Endothelial cell of umbilical vein (primary cell): ENCODE measurements around the gene MTHFR. TPM values are rescaled to one million over a fixed set of nuclear protein-coding genes. Genes with fewer than 3 reads are reported as not detected.

Source experiments
- BruUV-seq: library from RNA; stranded (reverse); fragments of 400-500 nt; replicated peaks from 2 replicates; lab custom pipeline; 2021; lab: Mats Ljungman, UMichigan
- CTCF ChIA-PET: fragments of 300-600, 350-600 bp; sonication (Branson Sonifier 250); formaldehyde crosslinking; loops from one replicate; lab custom pipeline; 2021; ENCODE audit warnings: antibody characterized with exemption, inconsistent platforms; lab: Charles Lee
- POLR2A ChIA-PET: fragments of 300-600, 350-600 bp; sonication (Branson Sonifier 250); formaldehyde crosslinking; loops from one replicate; lab custom pipeline; 2021; ENCODE audit warnings: antibody characterized with exemption, inconsistent platforms; lab: Charles Lee
- DNase-seq: peaks from one replicate; pipeline ENCODE4 v3.0.0-alpha.2; 2011; ENCODE audit warnings: low read depth, low spot score
- FAIRE-seq: peaks from 2 replicates; lab custom pipeline; 2011; peaks lifted over from hg19 to GRCh38; lab: Jason Lieb, UNC
- H2AFZ ChIP-seq: 2 replicates; pipeline ENCODE4 v1.6.0; 2012; ENCODE audit warnings: low read depth, low read length, control low read depth, inconsistent platforms
- H3K27ac ChIP-seq: 2 replicates; pipeline ENCODE4 v1.5.1; 2011; ENCODE audit warnings: low read depth, mild to moderate bottlenecking, control low read depth, low read length, moderate library complexity; ENCODE audit not compliant: insufficient read depth
- H3K27me3 ChIP-seq, 2 experiments: 2 replicates each; pipeline versions ENCODE4 v1.6.0 to v1.6.1; 2011; ENCODE audit warnings: low read length in 2 of 2, mixed read lengths in 1 of 2; ENCODE audit not compliant: control insufficient read depth in 2 of 2, insufficient read depth in 2 of 2
- H3K36me3 ChIP-seq, 2 experiments: 2 replicates in 1 of 2; 3 replicates in 1 of 2; pipeline ENCODE4 v1.5.1; 2011; ENCODE audit warnings: low read length in 2 of 2, mild to moderate bottlenecking in 1 of 2, moderate library complexity in 1 of 2; ENCODE audit not compliant: control insufficient read depth in 2 of 2, insufficient read depth in 2 of 2; ENCODE audit errors: extremely low read depth in 1 of 2
- H3K4me1 ChIP-seq: 3 replicates; pipeline ENCODE4 v1.5.1; 2011; ENCODE audit warnings: mild to moderate bottlenecking, low read length; ENCODE audit not compliant: control insufficient read depth, insufficient read depth; ENCODE audit errors: extremely low read depth
- H3K4me2 ChIP-seq: 2 replicates; pipeline ENCODE4 v1.6.1; 2011; ENCODE audit warnings: low read length, control low read depth, mixed read lengths; ENCODE audit not compliant: insufficient read depth
- H3K4me3 ChIP-seq, 3 experiments: fragments of 200-600 bp in 1 of 3; sonication (generic), shearing (Covaris generic) in 1 of 3; replicated peaks in 1 of 3; 2 replicates each; pipeline ENCODE4 v1.5.1; 2011 to 2016; ENCODE audit warnings: control low read depth in 3 of 3, low read length in 3 of 3, mild to moderate bottlenecking in 2 of 3, inconsistent platforms in 1 of 3, low read depth in 1 of 3, moderate library complexity in 1 of 3; ENCODE audit not compliant: insufficient read depth in 1 of 3
- H3K79me2 ChIP-seq: 2 replicates; pipeline ENCODE4 v1.6.0; 2012; ENCODE audit warnings: low read length, inconsistent platforms; ENCODE audit not compliant: control insufficient read depth, insufficient read depth
- H3K9ac ChIP-seq: replicated peaks from 2 replicates; pipeline ENCODE3; 2011; ENCODE audit warnings: low read length, control low read depth; ENCODE audit not compliant: insufficient read depth; ENCODE audit errors: extremely low read depth
- H3K9me1 ChIP-seq: replicated peaks from 3 replicates; pipeline ENCODE4 v1.6.0; 2011; ENCODE audit warnings: mild to moderate bottlenecking, low read length; ENCODE audit not compliant: control insufficient read depth, insufficient read depth; ENCODE audit errors: extremely low read depth
- H3K9me3 ChIP-seq: replicated peaks from 2 replicates; pipeline ENCODE4 v1.5.1; 2012; ENCODE audit warnings: low read length, inconsistent platforms; ENCODE audit not compliant: control insufficient read depth, insufficient read depth
- H4K20me1 ChIP-seq: replicated peaks from 2 replicates; pipeline ENCODE3; 2011; ENCODE audit warnings: mild to moderate bottlenecking, low read length; ENCODE audit not compliant: control insufficient read depth, insufficient read depth; ENCODE audit errors: extremely low read depth
- EZH2 ChIP-seq: IDR thresholded peaks from 2 replicates; pipeline ENCODE4 v1.6.1; 2012; ENCODE audit warnings: borderline replicate concordance, low read depth, mild to moderate bottlenecking, moderate library complexity, low read length, inconsistent platforms; ENCODE audit not compliant: severe bottlenecking
- FOS ChIP-seq: IDR thresholded peaks from 2 replicates; pipeline ENCODE4 v1.6.1; 2011; ENCODE audit warnings: mild to moderate bottlenecking, low read length, moderate library complexity, borderline replicate concordance; ENCODE audit not compliant: insufficient read depth
- GATA2 ChIP-seq: IDR thresholded peaks from 2 replicates; pipeline ENCODE4 v1.7.0; 2011; ENCODE audit warnings: low read depth, mild to moderate bottlenecking, moderate library complexity, mixed read lengths, low read length; ENCODE audit not compliant: insufficient read length, insufficient read depth
- JUN ChIP-seq: IDR thresholded peaks from 2 replicates; pipeline ENCODE4 v1.6.1; 2011; ENCODE audit warnings: borderline replicate concordance, low read depth; ENCODE audit not compliant: insufficient read length, insufficient read depth
- MYC ChIP-seq: IDR thresholded peaks from one replicate; pipeline ENCODE4 v1.6.1; 2011; ENCODE audit warnings: mild to moderate bottlenecking, low read depth, low read length
- POLR2A ChIP-seq: IDR thresholded peaks from 2 replicates; pipeline ENCODE4 v1.6.1; 2012; ENCODE audit warnings: low read depth, mild to moderate bottlenecking, control low read depth, low read length
- POLR2AphosphoS5 ChIP-seq: IDR thresholded peaks from 2 replicates; pipeline ENCODE4 v1.6.1; 2012; ENCODE audit warnings: low read depth, mild to moderate bottlenecking, control low read depth, low read length, moderate library complexity; ENCODE audit not compliant: insufficient read depth
- dilution Hi-C: fragments of 300-500 bp; cut with MboI; formaldehyde crosslinking; loops from one replicate; pipeline ENCODE4 v1.15.0; 2019; ENCODE audit warnings: low sequenced_read_pairs; ENCODE audit not compliant: extremely low pct_ligation_motif_present
- intact Hi-C: fragments of 100-400 bp; cut with micrococcal nuclease; formaldehyde crosslinking; loops from one replicate; pipeline ENCODE4 v1.10.0; 2022
- polyA plus RNA-seq, 4 experiments: library from polyadenylated mRNA; depleted of rRNA in 3 of 4; stranded (reverse) in 3 of 4; unstranded in 1 of 4; fragments of >200 nt; gene quantifications; 2 replicates each; pipeline versions ENCODE4 v1.2.1 to v1.2.3, GENCODE V29; 2011 to 2012; ENCODE audit warnings: missing spikeins in 1 of 4
- total RNA-seq: library from RNA; stranded (reverse); gene quantifications from 2 replicates; pipeline ENCODE4 v1.2.3, GENCODE V29; 2021
- TF ChIP-seq, protein P1 (sequence below): IDR thresholded peaks from 2 replicates; pipeline ENCODE4 v1.6.1; 2011; ENCODE audit not compliant: insufficient read depth, insufficient read length
- TF ChIP-seq, protein P2 (sequence below), 2 donors: IDR thresholded peaks; 1 replicate in 1 of 2; 2 replicates in 1 of 2; pipeline ENCODE4 v1.5.1; 2011; ENCODE audit warnings: low read length in 2 of 2, mild to moderate bottlenecking in 2 of 2, moderate library complexity in 2 of 2, control low read depth in 1 of 2, inconsistent platforms in 1 of 2, low read depth in 1 of 2; ENCODE audit not compliant: insufficient read depth in 1 of 2; ENCODE audit errors: extremely low read depth in 1 of 2

The MTHFR gene
- total and polyA plus RNA-seq, 2 donors (not counting 3 experiments of a cell fraction or from before 2014, with no cell fraction given) = 13.8 to 25.3 TPM

DNA sequence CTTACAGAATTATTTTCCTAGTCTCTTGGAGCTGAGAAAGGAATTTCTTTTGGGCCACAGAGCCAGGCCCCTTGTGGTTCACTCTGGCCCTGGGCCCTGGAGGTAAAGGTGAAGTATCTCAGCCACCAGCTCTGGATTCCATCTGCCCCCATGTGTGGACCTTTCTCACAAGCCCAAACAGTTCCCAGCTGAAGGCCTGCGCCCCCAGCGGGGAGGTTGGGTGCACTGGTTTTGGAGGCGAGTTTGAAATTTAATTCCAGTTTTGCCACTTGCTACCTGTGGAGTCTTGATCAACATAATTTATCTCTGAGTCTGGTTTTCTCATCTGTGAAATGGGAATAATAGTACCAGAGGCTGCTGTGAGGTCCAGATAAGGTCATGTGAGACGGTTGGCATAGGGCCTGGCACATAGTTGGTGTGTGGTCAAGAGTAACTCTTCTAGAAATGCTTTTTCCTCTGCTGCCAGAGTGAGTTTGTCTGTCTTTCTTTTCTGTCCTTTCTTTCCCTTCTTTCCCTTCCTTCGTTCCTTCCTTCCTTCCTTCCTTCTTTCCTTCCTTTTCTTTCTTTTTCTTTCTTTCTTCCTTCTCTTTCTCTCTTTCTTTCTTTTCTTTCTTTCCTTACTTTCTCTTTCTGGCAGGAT lies 63.7 kb downstream of the MTHFR start:
- Histone ChIP-seq H3K9me1 (no peaks in the 10 kb centered on the region), H3K27me3 (no peaks in the 10 kb centered on the region), H3K9me3 (no peaks in the 10 kb centered on the region), H3K27ac (no peak overlapping the region), H3K4me2 (no peak overlapping the region), H2AFZ (no peak overlapping the region), H3K4me3 (no peak overlapping the region), H3K4me1 (peaks cover 3% of the 10 kb centered on the region), H3K36me3 (no peaks in the 10 kb centered on the region), H3K9ac (no peak overlapping the region), H4K20me1 (no peaks in the 10 kb centered on the region), H3K79me2 (no peaks in the 10 kb centered on the region)
- ChIA-PET POLR2A (interaction anchor here (0.6 kb wide), 1 partner anchor 77 kb away, joined by 3 read pairs; no protein-coding TSS in a partner anchor), CTCF (no interaction called here)
- dilution Hi-C loops = no loop called here
- intact Hi-C loops = no loop called here
- DNase-seq (no peak), FAIRE-seq (peak; percentile 38)
- no TSS peak for BruUV-seq
- TF ChIP-seq, protein P1, sequence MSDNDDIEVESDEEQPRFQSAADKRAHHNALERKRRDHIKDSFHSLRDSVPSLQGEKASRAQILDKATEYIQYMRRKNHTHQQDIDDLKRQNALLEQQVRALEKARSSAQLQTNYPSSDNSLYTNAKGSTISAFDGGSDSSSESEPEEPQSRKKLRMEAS = no peak
- no peak for TF ChIP-seq POLR2AphosphoS5
- TF ChIP-seq FOS = no peak
- no peak for TF ChIP-seq POLR2A
- TF ChIP-seq MYC = no peak
- no peak for TF ChIP-seq GATA2
- no peak for TF ChIP-seq JUN
- TF ChIP-seq EZH2 = no peak
- TF ChIP-seq, protein P2, sequence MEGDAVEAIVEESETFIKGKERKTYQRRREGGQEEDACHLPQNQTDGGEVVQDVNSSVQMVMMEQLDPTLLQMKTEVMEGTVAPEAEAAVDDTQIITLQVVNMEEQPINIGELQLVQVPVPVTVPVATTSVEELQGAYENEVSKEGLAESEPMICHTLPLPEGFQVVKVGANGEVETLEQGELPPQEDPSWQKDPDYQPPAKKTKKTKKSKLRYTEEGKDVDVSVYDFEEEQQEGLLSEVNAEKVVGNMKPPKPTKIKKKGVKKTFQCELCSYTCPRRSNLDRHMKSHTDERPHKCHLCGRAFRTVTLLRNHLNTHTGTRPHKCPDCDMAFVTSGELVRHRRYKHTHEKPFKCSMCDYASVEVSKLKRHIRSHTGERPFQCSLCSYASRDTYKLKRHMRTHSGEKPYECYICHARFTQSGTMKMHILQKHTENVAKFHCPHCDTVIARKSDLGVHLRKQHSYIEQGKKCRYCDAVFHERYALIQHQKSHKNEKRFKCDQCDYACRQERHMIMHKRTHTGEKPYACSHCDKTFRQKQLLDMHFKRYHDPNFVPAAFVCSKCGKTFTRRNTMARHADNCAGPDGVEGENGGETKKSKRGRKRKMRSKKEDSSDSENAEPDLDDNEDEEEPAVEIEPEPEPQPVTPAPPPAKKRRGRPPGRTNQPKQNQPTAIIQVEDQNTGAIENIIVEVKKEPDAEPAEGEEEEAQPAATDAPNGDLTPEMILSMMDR (IDR thresholded peaks at IDR 0.05; ENCODE audit: extremely low read depth in 1 of 2, insufficient read depth in 1 of 2, low read depth in 1 of 2, low read length in 2 of 2) = no peak
